Smooth muscle cell (in vitro differentiated cells): ENCODE results near the gene HDAC6. TPM values are rescaled to one million over a fixed set of nuclear protein-coding genes. Genes with fewer than 3 reads are reported as not detected.

Experiments used
- DNase-seq: peaks from one replicate; lab custom pipeline; 2025; ENCODE audit not compliant: unreplicated experiment; lab: John Stamatoyannopoulos, UW
- H2AFZ ChIP-seq: fragments of 200-600 bp; sonication (generic); 2 replicates; pipeline ENCODE4 v1.6.0; 2016; ENCODE audit warnings: antibody characterized with exemption, low read depth, mild to moderate bottlenecking
- H3F3A ChIP-seq: fragments of 200-600 bp; sonication (generic); 2 replicates; pipeline ENCODE4 v1.6.0; 2017; ENCODE audit warnings: antibody characterized with exemption, low read depth
- H3K27ac ChIP-seq: fragments of 200-600 bp; sonication (generic); 2 replicates; pipeline ENCODE4 v1.5.1; 2016; ENCODE audit warnings: low read depth, mild to moderate bottlenecking
- H3K27me3 ChIP-seq: fragments of 200-600 bp; sonication (generic); 2 replicates; pipeline ENCODE4 v1.6.1; 2016; ENCODE audit warnings: low read depth, mild to moderate bottlenecking
- H3K36me3 ChIP-seq: fragments of 200-600 bp; sonication (generic); 2 replicates; pipeline ENCODE4 v1.5.1; 2016; ENCODE audit warnings: low read depth
- H3K4me1 ChIP-seq: fragments of 200-600 bp; sonication (generic); 2 replicates; pipeline ENCODE4 v1.5.1; 2016; ENCODE audit warnings: low read depth
- H3K4me2 ChIP-seq: fragments of 200-600 bp; sonication (generic); 2 replicates; pipeline ENCODE4 v1.6.0; 2016; ENCODE audit warnings: mild to moderate bottlenecking
- H3K4me3 ChIP-seq: fragments of 200-600 bp; sonication (generic); 2 replicates; pipeline ENCODE4 v1.5.1; 2016; ENCODE audit warnings: mild to moderate bottlenecking
- H3K79me2 ChIP-seq: fragments of 200-600 bp; sonication (generic); 2 replicates; pipeline ENCODE4 v1.6.0; 2016; ENCODE audit warnings: low read depth, mild to moderate bottlenecking
- H3K9ac ChIP-seq: fragments of 200-600 bp; sonication (generic); 2 replicates; pipeline ENCODE4 v1.6.0; 2016; ENCODE audit warnings: low read depth
- H3K9me3 ChIP-seq: fragments of 200-600 bp; sonication (generic); replicated peaks from 2 replicates; pipeline ENCODE4 v1.5.1; 2016; ENCODE audit warnings: low read depth
- H4K20me1 ChIP-seq: fragments of 200-600 bp; sonication (generic); 2 replicates; pipeline ENCODE4 v1.6.0; 2016; ENCODE audit warnings: low read depth
- CTCF ChIP-seq: fragments of 200-600 bp; sonication (generic); IDR thresholded peaks from 2 replicates; pipeline ENCODE4 v1.5.1; 2017; ENCODE audit warnings: borderline replicate concordance, mild to moderate bottlenecking, antibody characterized with exemption; ENCODE audit not compliant: insufficient read depth, poor library complexity, severe bottlenecking
- WGBS: methylation state at CpG from one replicate; pipeline ENCODE4 v1.1.7; 2016; ENCODE audit warnings: low lambda C conversion rate; 5-methylcytosine and 5-hydroxymethylcytosine counted together
- polyA plus RNA-seq: library from polyadenylated mRNA; unstranded; fragments of >200 nt; fragmentation: Nextera tagmentation; extraction: Ambion mirVana; gene quantifications from 2 replicates; pipeline ENCODE4 v1.2.1, GENCODE V29; 2016
- total RNA-seq: library from RNA; depleted of rRNA; stranded (reverse); fragments of >200 nt; gene quantifications from 2 replicates; pipeline ENCODE4 v1.2.3, GENCODE V29; 2014

Gene HDAC6
- total and polyA plus RNA-seq, 2 experiments from 2014 or later, result 46.0 to 71.3 TPM

- TF ChIP-seq CTCF, result no peak
- no peaks in the 10 kb centered on the region for H3K36me3 ChIP-seq
- no peak overlapping the region for H2AFZ ChIP-seq
- DNase-seq, result no peak
- H3K4me3 ChIP-seq, result no peak overlapping the region
- H3K4me2 ChIP-seq, result no peak overlapping the region
- no peaks in the 10 kb centered on the region for H3K79me2 ChIP-seq
- H3K4me1 ChIP-seq, result no peaks in the 10 kb centered on the region
- H3K27me3 ChIP-seq, result no peaks in the 10 kb centered on the region
- WGBS, result 91% methylated on average over 4 of the region's 4 CpGs
- H3K27ac ChIP-seq, result no peak overlapping the region
- H3K9ac ChIP-seq, result no peak overlapping the region
- H3K9me3 ChIP-seq, result no peaks in the 10 kb centered on the region
- no peaks in the 10 kb centered on the region for H3F3A ChIP-seq
- H4K20me1 ChIP-seq, result no peaks in the 10 kb centered on the region
These were observed 4.2 kb downstream of the HDAC6 start for GRCh38 chrX:48806081-48806480.

DNA sequence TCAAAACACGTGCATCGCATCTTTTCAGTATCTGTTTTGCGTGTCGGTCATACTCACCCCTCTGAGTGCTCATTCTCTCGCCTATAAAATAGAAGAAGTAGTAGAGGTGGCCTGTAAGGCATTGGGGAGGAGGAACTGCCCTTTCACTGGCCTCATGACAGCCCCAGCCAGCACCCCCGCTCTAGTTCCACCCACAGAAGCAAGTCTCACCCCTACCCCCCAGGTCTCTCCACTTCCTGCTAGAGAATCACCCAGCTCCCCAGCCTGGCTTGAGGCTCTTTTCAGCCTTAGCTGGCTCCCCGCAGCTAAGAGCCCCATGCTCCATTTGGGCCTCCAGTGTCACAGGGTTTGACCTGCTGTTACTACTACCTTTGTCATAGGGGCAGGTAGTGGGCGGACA is 11.8 kb downstream of the HDAC6 start:
- Histone ChIP-seq H4K20me1 (no peaks in the 10 kb centered on the region), H3F3A (no peaks in the 10 kb centered on the region), H3K27ac (no peak overlapping the region), H3K9ac (no peak overlapping the region), H3K4me2 (no peak overlapping the region), H3K27me3 (no peaks in the 10 kb centered on the region), H3K79me2 (no peaks in the 10 kb centered on the region), H2AFZ (no peak overlapping the region), H3K4me1 (no peaks in the 10 kb centered on the region), H3K36me3 (no peaks in the 10 kb centered on the region), H3K9me3 (no peaks in the 10 kb centered on the region), H3K4me3 (no peak overlapping the region)
- no peak for DNase-seq
- TF ChIP-seq CTCF, result no peak
- 89% methylated on average over 8 of the region's 8 CpGs for WGBS

- no peak for DNase-seq
- Histone ChIP-seq H4K20me1 (no peaks in the 10 kb centered on the region), H3K4me1 (no peaks in the 10 kb centered on the region), H3K4me2 (no peak overlapping the region), H3F3A (no peaks in the 10 kb centered on the region), H3K27me3 (no peaks in the 10 kb centered on the region), H3K4me3 (no peak overlapping the region), H3K9ac (no peak overlapping the region), H3K9me3 (no peaks in the 10 kb centered on the region), H3K79me2 (no peaks in the 10 kb centered on the region), H2AFZ (no peak overlapping the region), H3K27ac (no peak overlapping the region), H3K36me3 (no peaks in the 10 kb centered on the region)
- TF ChIP-seq CTCF, result no peak
- WGBS, result 84% methylated on average over 8 of the region's 8 CpGs
These were observed 12.9 kb downstream of the HDAC6 start for GRCh38 chrX:48814722-48815121.

DNA sequence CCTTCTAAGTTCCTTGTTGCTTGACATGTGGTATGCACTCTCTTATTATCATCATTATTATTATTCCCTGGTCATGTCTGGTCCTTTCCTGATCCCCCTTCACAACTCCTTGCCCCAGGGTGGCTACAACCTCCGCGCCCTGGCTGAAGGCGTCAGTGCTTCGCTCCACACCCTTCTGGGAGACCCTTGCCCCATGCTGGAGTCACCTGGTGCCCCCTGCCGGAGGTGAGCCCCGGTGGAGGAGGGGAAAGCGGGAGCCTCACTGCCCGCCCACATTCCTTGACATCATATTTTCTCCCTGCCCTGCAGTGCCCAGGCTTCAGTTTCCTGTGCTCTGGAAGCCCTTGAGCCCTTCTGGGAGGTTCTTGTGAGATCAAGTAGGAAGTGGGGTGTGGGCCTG is 13.4 kb downstream of the HDAC6 start:
- no peaks in the 10 kb centered on the region for H3K79me2 ChIP-seq
- no peaks in the 10 kb centered on the region for H3K4me1 ChIP-seq
- TF ChIP-seq CTCF, result no peak
- no peak overlapping the region for H3K27ac ChIP-seq
- 90% methylated on average over 8 of the region's 8 CpGs for WGBS
- H3K27me3 ChIP-seq, result no peaks in the 10 kb centered on the region
- H3K4me3 ChIP-seq, result no peak overlapping the region
- H3K4me2 ChIP-seq, result no peak overlapping the region
- no peak for DNase-seq
- H3K9ac ChIP-seq, result no peak overlapping the region
- H3K36me3 ChIP-seq, result no peaks in the 10 kb centered on the region
- no peaks in the 10 kb centered on the region for H3F3A ChIP-seq
- no peaks in the 10 kb centered on the region for H4K20me1 ChIP-seq
- H3K9me3 ChIP-seq, result no peaks in the 10 kb centered on the region
- no peak overlapping the region for H2AFZ ChIP-seq
